NCI-H345 treated with DMSO at 0.1 percent for 48 hours (cell line): ENCODE measurements around the gene AKAP6.
"Not testable (repeated sequence)": the region's sequence is repeated elsewhere in the genome, so short reads cannot be mapped to it uniquely, and the experiment has no call there.

Source experiments
- DNase-seq: peaks from one replicate; lab custom pipeline; 2025; ENCODE audit not compliant: unreplicated experiment; lab: John Stamatoyannopoulos, UW

The AKAP6 gene

GRCh38 chr14:32372154-32372553, 43.1 kb downstream of the AKAP6 start:
- DNase-seq, result no peak

GRCh38 chr14:32373174-32373573, 44.1 kb downstream of the AKAP6 start:
- DNase-seq, result not testable (repeated sequence)

- no peak for DNase-seq
Observed at GRCh38 chr14:32374155-32374554, 45.1 kb downstream of the AKAP6 start.

- no peak for DNase-seq
Observed at GRCh38 chr14:32375663-32376062, 46.6 kb downstream of the AKAP6 start.

GRCh38 chr14:32377046-32377646, 48.0 kb downstream of the AKAP6 start:
- DNase-seq, result no peak

- DNase-seq, result no peak
Observed at GRCh38 chr14:32378284-32378683, 49.2 kb downstream of the AKAP6 start.

- DNase-seq, result no peak
Observed at GRCh38 chr14:32379447-32379846, 50.3 kb downstream of the AKAP6 start.

- DNase-seq, result no peak
Observed at GRCh38 chr14:32381869-32382268, 52.8 kb downstream of the AKAP6 start.

- no peak for DNase-seq
Observed at GRCh38 chr14:32382704-32383103, 53.6 kb downstream of the AKAP6 start.

- DNase-seq, result no peak
Observed at GRCh38 chr14:32383364-32384009, 54.4 kb downstream of the AKAP6 start.

- no peak for DNase-seq
Observed at GRCh38 chr14:32384464-32384863, 55.4 kb downstream of the AKAP6 start.

- DNase-seq, result not testable (repeated sequence)
Observed at GRCh38 chr14:32387295-32387694, 58.2 kb downstream of the AKAP6 start.

GRCh38 chr14:32393119-32393518, 64.0 kb downstream of the AKAP6 start:
- no peak for DNase-seq

- no peak for DNase-seq
Observed at GRCh38 chr14:32394038-32394437, 64.9 kb downstream of the AKAP6 start.

GRCh38 chr14:32396885-32397284, 67.8 kb downstream of the AKAP6 start:
- no peak for DNase-seq

- DNase-seq, result no peak
Observed at GRCh38 chr14:32397861-32398640, 69.0 kb downstream of the AKAP6 start.

GRCh38 chr14:32399920-32400319, 70.8 kb downstream of the AKAP6 start:
- DNase-seq, result no peak

- DNase-seq, result no peak
Observed at GRCh38 chr14:32400480-32400879, 71.4 kb downstream of the AKAP6 start.

GRCh38 chr14:32403021-32403420, 73.9 kb downstream of the AKAP6 start:
- no peak for DNase-seq

- DNase-seq, result no peak
Observed at GRCh38 chr14:32403688-32404087, 74.6 kb downstream of the AKAP6 start.

GRCh38 chr14:32404784-32405573, 75.9 kb downstream of the AKAP6 start:
- no peak for DNase-seq
